ENCODE data around the gene REELD1.

Gene REELD1

GRCh38 chr4:146243883-146244277, 29.5 kb downstream of the REELD1 start:
- Histone ChIP-seq H3K27me3 (ENCODE audit: control insufficient read depth in 5 of 5, insufficient read depth in 4 of 5, low read length in 5 of 5) (no peaks in the 10 kb centered on the region), H3K27ac (ENCODE audit: low read depth, low read length) (no peak overlapping the region), H3K9me3 (ENCODE audit: control insufficient read depth in 5 of 5, low read length in 5 of 5) (no peaks in the 10 kb centered on the region), H3K9ac (ENCODE audit: low read length in 5 of 5) (no peak overlapping the region), H3K4me3 (ENCODE audit: low read depth in 1 of 5, low read length in 5 of 5) (peak overlapping the region in 1 of 5 donors; percentile 29), H3K4me1 (ENCODE audit: control insufficient read depth in 5 of 5, insufficient read depth in 5 of 5, low read length in 5 of 5) (peaks cover 24 to 61% (median 52%) of the 10 kb centered on the region in 5 donors), H3K36me3 (ENCODE audit: control insufficient read depth in 5 of 5, insufficient read depth in 5 of 5, low read length in 5 of 5) (no peaks in the 10 kb centered on the region)

- Histone ChIP-seq H3K9ac (ENCODE audit: low read length in 5 of 5) (no peak overlapping the region), H3K27me3 (ENCODE audit: control insufficient read depth in 5 of 5, insufficient read depth in 4 of 5, low read length in 5 of 5) (no peaks in the 10 kb centered on the region), H3K27ac (ENCODE audit: low read depth, low read length) (no peak overlapping the region), H3K36me3 (ENCODE audit: control insufficient read depth in 5 of 5, insufficient read depth in 5 of 5, low read length in 5 of 5) (no peaks in the 10 kb centered on the region), H3K9me3 (ENCODE audit: control insufficient read depth in 5 of 5, low read length in 5 of 5) (no peaks in the 10 kb centered on the region), H3K4me3 (ENCODE audit: low read depth in 1 of 5, low read length in 5 of 5) (no peak overlapping the region), H3K4me1 (ENCODE audit: control insufficient read depth in 5 of 5, insufficient read depth in 5 of 5, low read length in 5 of 5) (peaks cover 24 to 55% (median 52%) of the 10 kb centered on the region in 5 donors)
Observed at GRCh38 chr4:146244496-146244895, 30.2 kb downstream of the REELD1 start.

- Histone ChIP-seq H3K9me3 (ENCODE audit: control insufficient read depth in 5 of 5, low read length in 5 of 5) (no peaks in the 10 kb centered on the region), H3K36me3 (ENCODE audit: control insufficient read depth in 5 of 5, insufficient read depth in 5 of 5, low read length in 5 of 5) (no peaks in the 10 kb centered on the region), H3K27ac (ENCODE audit: low read depth, low read length) (peak overlapping the region; percentile 79), H3K9ac (ENCODE audit: low read length in 5 of 5) (peak overlapping the region in 1 of 5 donors; percentile 39), H3K27me3 (ENCODE audit: control insufficient read depth in 5 of 5, insufficient read depth in 4 of 5, low read length in 5 of 5) (no peaks in the 10 kb centered on the region), H3K4me1 (ENCODE audit: control insufficient read depth in 5 of 5, insufficient read depth in 5 of 5, low read length in 5 of 5) (peaks cover 24 to 54% (median 52%) of the 10 kb centered on the region in 5 donors), H3K4me3 (ENCODE audit: low read depth in 1 of 5, low read length in 5 of 5) (no peak overlapping the region)
Observed at GRCh38 chr4:146245246-146245645, 30.9 kb downstream of the REELD1 start.

GRCh38 chr4:146245850-146246249, 31.5 kb downstream of the REELD1 start:
- Histone ChIP-seq H3K27me3 (ENCODE audit: control insufficient read depth in 5 of 5, insufficient read depth in 4 of 5, low read length in 5 of 5) (no peaks in the 10 kb centered on the region), H3K27ac (ENCODE audit: low read depth, low read length) (peak overlapping the region; percentile 79), H3K4me3 (ENCODE audit: low read depth in 1 of 5, low read length in 5 of 5) (no peak overlapping the region), H3K9me3 (ENCODE audit: control insufficient read depth in 5 of 5, low read length in 5 of 5) (no peaks in the 10 kb centered on the region), H3K9ac (ENCODE audit: low read length in 5 of 5) (no peak overlapping the region), H3K36me3 (ENCODE audit: control insufficient read depth in 5 of 5, insufficient read depth in 5 of 5, low read length in 5 of 5) (no peaks in the 10 kb centered on the region), H3K4me1 (ENCODE audit: control insufficient read depth in 5 of 5, insufficient read depth in 5 of 5, low read length in 5 of 5) (peaks cover 24 to 52% (median 51%) of the 10 kb centered on the region in 5 donors)

- Histone ChIP-seq H3K36me3 (ENCODE audit: control insufficient read depth in 5 of 5, insufficient read depth in 5 of 5, low read length in 5 of 5) (no peaks in the 10 kb centered on the region), H3K27ac (ENCODE audit: low read depth, low read length) (peak overlapping the region; percentile 79), H3K9ac (ENCODE audit: low read length in 5 of 5) (no peak overlapping the region), H3K4me1 (ENCODE audit: control insufficient read depth in 5 of 5, insufficient read depth in 5 of 5, low read length in 5 of 5) (peaks cover 24 to 47% (median 47%) of the 10 kb centered on the region in 5 donors), H3K27me3 (ENCODE audit: control insufficient read depth in 5 of 5, insufficient read depth in 4 of 5, low read length in 5 of 5) (no peaks in the 10 kb centered on the region), H3K4me3 (ENCODE audit: low read depth in 1 of 5, low read length in 5 of 5) (no peak overlapping the region), H3K9me3 (ENCODE audit: control insufficient read depth in 5 of 5, low read length in 5 of 5) (no peaks in the 10 kb centered on the region)
Observed at GRCh38 chr4:146246381-146246780, 32.0 kb downstream of the REELD1 start.

- Histone ChIP-seq H3K9ac (ENCODE audit: low read length in 5 of 5) (no peak overlapping the region), H3K27ac (ENCODE audit: low read depth, low read length) (no peak overlapping the region), H3K27me3 (ENCODE audit: control insufficient read depth in 5 of 5, insufficient read depth in 4 of 5, low read length in 5 of 5) (no peaks in the 10 kb centered on the region), H3K4me1 (ENCODE audit: control insufficient read depth in 5 of 5, insufficient read depth in 5 of 5, low read length in 5 of 5) (peaks cover 22 to 39% (median 38%) of the 10 kb centered on the region in 5 donors), H3K9me3 (ENCODE audit: control insufficient read depth in 5 of 5, low read length in 5 of 5) (no peaks in the 10 kb centered on the region), H3K36me3 (ENCODE audit: control insufficient read depth in 5 of 5, insufficient read depth in 5 of 5, low read length in 5 of 5) (no peaks in the 10 kb centered on the region), H3K4me3 (ENCODE audit: low read depth in 1 of 5, low read length in 5 of 5) (no peak overlapping the region)
Observed at GRCh38 chr4:146247356-146247755, 33.0 kb downstream of the REELD1 start.

- Histone ChIP-seq H3K27ac (ENCODE audit: low read depth, low read length) (no peak overlapping the region), H3K9ac (ENCODE audit: low read length in 5 of 5) (no peak overlapping the region), H3K4me3 (ENCODE audit: low read depth in 1 of 5, low read length in 5 of 5) (no peak overlapping the region), H3K36me3 (ENCODE audit: control insufficient read depth in 5 of 5, insufficient read depth in 5 of 5, low read length in 5 of 5) (peaks cover 0 to 12% (median 6%) of the 10 kb centered on the region in 5 donors), H3K4me1 (ENCODE audit: control insufficient read depth in 5 of 5, insufficient read depth in 5 of 5, low read length in 5 of 5) (peaks cover 0 to 3% (median 0%) of the 10 kb centered on the region in 5 donors), H3K9me3 (ENCODE audit: control insufficient read depth in 5 of 5, low read length in 5 of 5) (no peaks in the 10 kb centered on the region), H3K27me3 (ENCODE audit: control insufficient read depth in 5 of 5, insufficient read depth in 4 of 5, low read length in 5 of 5) (no peaks in the 10 kb centered on the region)
Observed at GRCh38 chr4:146252969-146253611, 38.8 kb downstream of the REELD1 start.

- no peaks in the 10 kb centered on the region for H3K9me3 ChIP-seq (ENCODE audit: control insufficient read depth in 5 of 5, low read length in 5 of 5)
- H3K27me3 ChIP-seq (ENCODE audit: control insufficient read depth in 5 of 5, insufficient read depth in 4 of 5, low read length in 5 of 5), result no peaks in the 10 kb centered on the region
- peaks cover 0 to 3% (median 0%) of the 10 kb centered on the region in 5 donors for H3K4me1 ChIP-seq (ENCODE audit: control insufficient read depth in 5 of 5, insufficient read depth in 5 of 5, low read length in 5 of 5)
- no peak overlapping the region for H3K4me3 ChIP-seq (ENCODE audit: low read depth in 1 of 5, low read length in 5 of 5)
- no peak overlapping the region for H3K9ac ChIP-seq (ENCODE audit: low read length in 5 of 5)
- H3K27ac ChIP-seq (ENCODE audit: low read depth, low read length), result no peak overlapping the region
- peaks cover 0 to 12% (median 7%) of the 10 kb centered on the region in 5 donors for H3K36me3 ChIP-seq (ENCODE audit: control insufficient read depth in 5 of 5, insufficient read depth in 5 of 5, low read length in 5 of 5)
Observed at GRCh38 chr4:146255463-146255862, 41.1 kb downstream of the REELD1 start.

- H3K9me3 ChIP-seq (ENCODE audit: control insufficient read depth in 5 of 5, low read length in 5 of 5), result no peaks in the 10 kb centered on the region
Observed at GRCh38 chr4:146255874-146256273, 41.5 kb downstream of the REELD1 start.

GRCh38 chr4:146256328-146256727, 42.0 kb downstream of the REELD1 start:
- H3K27ac ChIP-seq (ENCODE audit: low read depth, low read length), result no peak overlapping the region
- peaks cover 0 to 3% (median 0%) of the 10 kb centered on the region in 5 donors for H3K4me1 ChIP-seq (ENCODE audit: control insufficient read depth in 5 of 5, insufficient read depth in 5 of 5, low read length in 5 of 5)
- peaks cover 0 to 12% (median 7%) of the 10 kb centered on the region in 5 donors for H3K36me3 ChIP-seq (ENCODE audit: control insufficient read depth in 5 of 5, insufficient read depth in 5 of 5, low read length in 5 of 5)
- H3K9ac ChIP-seq (ENCODE audit: low read length in 5 of 5), result no peak overlapping the region
- no peaks in the 10 kb centered on the region for H3K9me3 ChIP-seq (ENCODE audit: control insufficient read depth in 5 of 5, low read length in 5 of 5)
- H3K27me3 ChIP-seq (ENCODE audit: control insufficient read depth in 5 of 5, insufficient read depth in 4 of 5, low read length in 5 of 5), result no peaks in the 10 kb centered on the region
- no peak overlapping the region for H3K4me3 ChIP-seq (ENCODE audit: low read depth in 1 of 5, low read length in 5 of 5)

More at GRCh38 chr4:146255874-146256273, 41.5 kb downstream of the REELD1 start:
- peaks cover 0 to 3% (median 0%) of the 10 kb centered on the region in 5 donors for H3K4me1 ChIP-seq (ENCODE audit: control insufficient read depth in 5 of 5, insufficient read depth in 5 of 5, low read length in 5 of 5)
- H3K36me3 ChIP-seq (ENCODE audit: control insufficient read depth in 5 of 5, insufficient read depth in 5 of 5, low read length in 5 of 5), result peaks cover 0 to 12% (median 7%) of the 10 kb centered on the region in 5 donors
- H3K27ac ChIP-seq (ENCODE audit: low read depth, low read length), result no peak overlapping the region
- H3K4me3 ChIP-seq (ENCODE audit: low read depth in 1 of 5, low read length in 5 of 5), result no peak overlapping the region
- H3K27me3 ChIP-seq (ENCODE audit: control insufficient read depth in 5 of 5, insufficient read depth in 4 of 5, low read length in 5 of 5), result no peaks in the 10 kb centered on the region
- H3K9ac ChIP-seq (ENCODE audit: low read length in 5 of 5), result no peak overlapping the region
